HCT116 (cell line): ENCODE data around the gene ABI3. TPM values are rescaled to one million over a fixed set of nuclear protein-coding genes. Genes with fewer than 3 reads are reported as not detected.
"Not testable (repeated sequence)": the region's sequence is repeated elsewhere in the genome, so short reads cannot be mapped to it uniquely, and the experiment has no call there.

ENCODE experiments used
- ATAC-seq: fragments of 200-7000 bp; cut with Tn5 transposase; 2 replicates; pipeline ENCODE4 v1.9.1; 2020; ENCODE audit warnings: mild to moderate bottlenecking, moderate library complexity
- BruUV-seq: library from RNA; stranded (reverse); fragments of 400-500 nt; replicated peaks from 2 replicates; lab custom pipeline; 2021; lab: Mats Ljungman, UMichigan
- CTCF ChIA-PET: fragments of 300-600 bp; sonication (Branson Sonifier 250); formaldehyde crosslinking; loops from one replicate; lab custom pipeline; 2021; ENCODE audit warnings: antibody characterized with exemption; lab: Charles Lee
- POLR2A ChIA-PET: fragments of 300-600, 350-600 bp; sonication (Branson Sonifier 250); formaldehyde crosslinking; loops from one replicate; lab custom pipeline; 2021; ENCODE audit warnings: antibody characterized with exemption; lab: Charles Lee
- RAD21 ChIA-PET, 2 experiments: fragments of 300-600 bp; sonication (Branson Sonifier 250); formaldehyde crosslinking; loops; one replicate each; lab custom pipeline; 2023; ENCODE audit warnings: low total read pairs in 2 of 2; ENCODE audit not compliant: uncharacterized antibody in 2 of 2, unreplicated experiment in 2 of 2, low non-redundant PET in 1 of 2; lab: Charles Lee
- DNase-seq: peaks from one replicate; pipeline ENCODE4 v3.0.0-alpha.2; 2010; ENCODE audit warnings: low read depth, low spot score
- H2AFZ ChIP-seq: fragments of 200-600 bp; shearing (Covaris generic), sonication (generic); 2 replicates; pipeline ENCODE4 v1.6.1; 2017; ENCODE audit warnings: low read depth, mixed run types, mixed read lengths, antibody characterized with exemption, low read length; ENCODE audit not compliant: poor library complexity, severe bottlenecking
- H3K27ac ChIP-seq: 2 replicates; pipeline ENCODE4 v1.5.1; 2012; ENCODE audit warnings: low read depth, low read length
- H3K27me3 ChIP-seq: fragments of 200-600 bp; sonication (generic); 2 replicates; pipeline ENCODE4 v1.6.1; 2016; ENCODE audit warnings: mixed run types, low read length, mixed read lengths; ENCODE audit not compliant: insufficient read depth
- H3K36me3 ChIP-seq, 2 experiments: fragments of 200-500 bp in 1 of 2; fragments of 200-600 bp in 1 of 2; sonication (Bioruptor generic) in 1 of 2; sonication (generic) in 1 of 2; 2 replicates each; pipeline versions ENCODE4 v1.5.1 to v1.6.1; 2014 to 2016; ENCODE audit warnings: low read length in 2 of 2, inconsistent platforms in 1 of 2, mixed read lengths in 1 of 2, mixed run types in 1 of 2; ENCODE audit not compliant: insufficient read depth in 2 of 2, control insufficient read depth in 1 of 2
- H3K4me1 ChIP-seq, 2 experiments: fragments of 200-600 bp in 1 of 2; sonication (generic) in 1 of 2; 2 replicates each; pipeline versions ENCODE4 v1.5.1 to v1.6.1; 2012 to 2017; ENCODE audit warnings: low read length in 2 of 2, inconsistent platforms in 1 of 2, mild to moderate bottlenecking in 1 of 2, mixed read lengths in 1 of 2, mixed run types in 1 of 2, moderate library complexity in 1 of 2; ENCODE audit not compliant: insufficient read depth in 2 of 2, control insufficient read depth in 1 of 2
- H3K4me2 ChIP-seq: fragments of 200-600 bp; sonication (generic); 2 replicates; pipeline ENCODE4 v1.6.1; 2017; ENCODE audit warnings: mixed run types, low read length, mixed read lengths
- H3K4me3 ChIP-seq, 2 experiments: fragments of 200-600 bp in 1 of 2; sonication (generic) in 1 of 2; replicated peaks in 1 of 2; 2 replicates each; pipeline ENCODE4 v1.5.1; 2011 to 2016; ENCODE audit warnings: low read length in 2 of 2, control low read depth in 1 of 2, low read depth in 1 of 2, mild to moderate bottlenecking in 1 of 2, mixed read lengths in 1 of 2, mixed run types in 1 of 2
- H3K79me2 ChIP-seq: fragments of 200-600 bp; sonication (generic); 2 replicates; pipeline ENCODE4 v1.6.1; 2017; ENCODE audit warnings: mild to moderate bottlenecking, mixed run types, low read length, moderate library complexity, mixed read lengths; ENCODE audit not compliant: insufficient read depth
- H3K9ac ChIP-seq: fragments of 200-600 bp; sonication (generic); 2 replicates; pipeline ENCODE4 v1.6.1; 2016; ENCODE audit warnings: low read length, mixed read lengths
- H3K9me2 ChIP-seq: fragments of 200-600 bp; sonication (generic), shearing (Covaris generic); 2 replicates; pipeline ENCODE4 v1.6.1; 2017; ENCODE audit warnings: mixed run types, mild to moderate bottlenecking, moderate library complexity; ENCODE audit not compliant: insufficient read depth
- H3K9me3 ChIP-seq, 2 experiments: fragments of 200-500 bp in 1 of 2; fragments of 200-600 bp in 1 of 2; sonication (Bioruptor generic) in 1 of 2; sonication (generic) in 1 of 2; 2 replicates each; pipeline ENCODE4 v1.6.1; 2014 to 2017; ENCODE audit warnings: low read length in 2 of 2, mixed read lengths in 2 of 2, inconsistent platforms in 1 of 2, low read depth in 1 of 2, mild to moderate bottlenecking in 1 of 2, mixed run types in 1 of 2, moderate library complexity in 1 of 2; ENCODE audit not compliant: control insufficient read depth in 1 of 2, insufficient read depth in 1 of 2
- H4K20me1 ChIP-seq: fragments of 200-600 bp; sonication (generic), shearing (Covaris generic); 2 replicates; pipeline ENCODE4 v1.6.1; 2017; ENCODE audit warnings: mixed run types, mild to moderate bottlenecking, moderate library complexity; ENCODE audit not compliant: insufficient read depth
- CTCF ChIP-seq, 3 experiments: fragments of 200-600 bp in 1 of 3; sonication (generic) in 1 of 3; IDR thresholded peaks in 2 of 3; conservative IDR thresholded peaks in 1 of 3; 2 replicates each; pipeline ENCODE4 v1.5.1; 2012 to 2017; ENCODE audit warnings: low read depth in 2 of 3, low read length in 2 of 3, antibody characterized with exemption in 1 of 3, borderline replicate concordance in 1 of 3, control low read depth in 1 of 3, mild to moderate bottlenecking in 1 of 3, mixed read lengths in 1 of 3, mixed run types in 1 of 3, moderate library complexity in 1 of 3; ENCODE audit not compliant: insufficient read depth in 1 of 3
- EZH2 ChIP-seq: fragments of 200-600 bp; sonication (generic); IDR thresholded peaks from 2 replicates; pipeline ENCODE4 v1.6.1; 2017; ENCODE audit warnings: antibody characterized with exemption, mixed run types
- JUND ChIP-seq: IDR thresholded peaks from 2 replicates; pipeline ENCODE4 v1.6.1; 2012
- ZBTB33 ChIP-seq: IDR thresholded peaks from 2 replicates; pipeline ENCODE4 v1.6.1; 2011; ENCODE audit warnings: mild to moderate bottlenecking, low read length, moderate library complexity; ENCODE audit not compliant: insufficient replicate concordance; ENCODE audit errors: extremely low read depth
- intact Hi-C: fragments of 100-400 bp; cut with micrococcal nuclease; formaldehyde crosslinking; loops from 2 replicates; pipeline ENCODE4 v1.10.0; 2022
- total RNA-seq: library from RNA; stranded (reverse); gene quantifications from one replicate; pipeline ENCODE4 v1.2.1, GENCODE V29; 2021; ENCODE audit not compliant: unreplicated experiment

The ABI3 gene
- total RNA-seq, 1 experiment from 2014 or later = 0.12 TPM

- no peak for TF ChIP-seq ZBTB33
- TF ChIP-seq EZH2 = no peak
- TF ChIP-seq JUND = no peak
- no peak for TF ChIP-seq CTCF (IDR thresholded peaks at IDR 0.05 in 2 of 3, conservative IDR thresholded peaks at IDR 0.05 in 1 of 3; ENCODE audit: borderline replicate concordance in 1 of 3, insufficient read depth in 1 of 3, low read depth in 2 of 3, low read length in 2 of 3)
These were observed 40.3 kb upstream of the ABI3 start (continued) for GRCh38 chr17:49170216-49170615.

GRCh38 chr17:49170711-49171110, 39.8 kb upstream of the ABI3 start:
- intact Hi-C loops, DNase-seq, H3K9me3 ChIP-seq, H3K36me3 ChIP-seq, H2AFZ ChIP-seq, H3K79me2 ChIP-seq, H4K20me1 ChIP-seq, H3K27ac ChIP-seq, H3K4me3 ChIP-seq, CTCF ChIA-PET, H3K9ac ChIP-seq, H3K4me2 ChIP-seq, BruUV-seq, H3K9me2 ChIP-seq, ATAC-seq, H3K4me1 ChIP-seq: not testable (repeated sequence)
- H3K27me3 ChIP-seq = peaks cover 19% of the 10 kb centered on the region; the same call in 1 of the 2 replicates
- RAD21 ChIA-PET = interaction anchor here in 1 of 2 experiments (0.6 kb wide), 1 partner anchor 135 kb away, joined by 5 read pairs; no protein-coding TSS in a partner anchor
- POLR2A ChIA-PET = interaction anchor here (1.2 kb wide), 1 partner anchor 10 kb away, joined by 3 read pairs; no protein-coding TSS in a partner anchor
